Measurements from ENCODE around the gene RNF167.

- TF ChIP-seq CTCF (conservative IDR thresholded peaks at IDR 0.05 in 1 of 2, IDR thresholded peaks at IDR 0.05 in 1 of 2; ENCODE audit: extremely low read depth in 1 of 2, insufficient read depth in 1 of 2, low read depth in 1 of 2, low read length in 2 of 2) (no peak), EZH2 (IDR thresholded peaks at IDR 0.05; ENCODE audit: borderline replicate concordance, low read length) (no peak)
Observed at GRCh38 chr17:4945176-4945943, 5.3 kb downstream of the RNF167 start.
